Stomach (tissue), 9 donors: Measurements from ENCODE around the gene SECTM1. TPM values are rescaled to one million over a fixed set of nuclear protein-coding genes. Genes with fewer than 3 reads are reported as not detected.
"Not testable (repeated sequence)": the region's sequence is repeated elsewhere in the genome, so short reads cannot be mapped to it uniquely, and the experiment has no call there.

Source experiments
- DNase-seq, 2 donors: peaks; one replicate each; pipeline versions ENCODE4 v3.0.0 to v3.0.0-alpha.2; 2013 to 2019
- H3K27ac ChIP-seq, 5 donors: fragments of 200-600 bp in 4 of 5; sonication (generic) in 4 of 5; one replicate each; pipeline ENCODE4 v1.5.1; 2013 to 2019; ENCODE audit warnings: mild to moderate bottlenecking in 1 of 5, moderate library complexity in 1 of 5
- H3K27me3 ChIP-seq, 3 donors: fragments of 200-600 bp; sonication (generic); one replicate each; pipeline ENCODE4 v1.5.1; 2017 to 2019; ENCODE audit warnings: mixed run types in 1 of 3
- H3K36me3 ChIP-seq, 4 donors: fragments of 200-600 bp; sonication (generic); 1 replicate in 3 of 4; 2 replicates in 1 of 4; pipeline ENCODE4 v1.5.1; 2016 to 2019
- H3K4me1 ChIP-seq, 4 donors: fragments of 200-600 bp; sonication (generic); one replicate each; pipeline ENCODE4 v1.5.1; 2016 to 2019
- H3K4me3 ChIP-seq, 4 donors: fragments of 200-600 bp; sonication (generic) in 3 of 4; one replicate each; pipeline ENCODE4 v1.5.1; 2016 to 2019; ENCODE audit warnings: mild to moderate bottlenecking in 1 of 4
- H3K9me3 ChIP-seq, 4 donors: fragments of 200-600 bp; sonication (generic); one replicate each; pipeline ENCODE4 v1.5.1; 2016 to 2019
- EP300 ChIP-seq: sonication (generic); formaldehyde crosslinking; IDR thresholded peaks from one replicate; pipeline ENCODE4 v1.6.1; 2017; ENCODE audit warnings: antibody characterized with exemption
- POLR2A ChIP-seq, 4 donors: fragments of 450-650 bp; IDR thresholded peaks; one replicate each; pipeline ENCODE4 v1.6.1; 2016; ENCODE audit warnings: antibody characterized with exemption in 4 of 4, control low read depth in 2 of 4, mild to moderate bottlenecking in 1 of 4, moderate library complexity in 1 of 4
- POLR2AphosphoS5 ChIP-seq, 3 donors: sonication (generic); formaldehyde crosslinking; IDR thresholded peaks; one replicate each; pipeline ENCODE4 v1.6.1; 2016; ENCODE audit warnings: antibody characterized with exemption in 3 of 3
- WGBS, 5 donors: extraction: QIAGEN DNeasy Blood & Tissue Kit in 3 of 5; methylation state at CpG; one replicate each; pipeline versions ENCODE4 v1.1.5 to v1.1.7; 2013 to 2018; 5-methylcytosine and 5-hydroxymethylcytosine counted together
- intact Hi-C: fragments of 100-400 bp; cut with DNase I; formaldehyde crosslinking; loops from one replicate; pipeline ENCODE4 v1.15.1; 2023; ENCODE audit warnings: low total_unique reads
- polyA plus RNA-seq, 3 donors: library from polyadenylated mRNA; stranded (reverse); fragments of 200-250 nt; gene quantifications; one replicate each; pipeline ENCODE4 v1.2.3, GENCODE V29; 2013
- total RNA-seq, 5 donors: library from RNA; depleted of rRNA; stranded (reverse); fragments of >200 nt; gene quantifications; one replicate each; pipeline versions ENCODE4 v1.1.0 to v1.2.3, GENCODE V29; 2014 to 2016
- TF ChIP-seq, protein P1 (sequence below), 7 experiments: fragments of 450-650 bp in 4 of 7; fragments of 200-600 bp in 3 of 7; sonication (generic) in 3 of 7; IDR thresholded peaks; one replicate each; pipeline ENCODE4 v1.5.1; 2016 to 2019; ENCODE audit warnings: antibody characterized with exemption in 7 of 7, control low read depth in 2 of 7, mild to moderate bottlenecking in 1 of 7
- donor health status: healthy with polysubstance abuse.
- donor health status: Bipolar disorder and iron deficiency.
- donor health status: healthy.

Gene SECTM1
- total and polyA plus RNA-seq, 8 donors = 1.8 to 48.8 (median 9.8) TPM

DNA sequence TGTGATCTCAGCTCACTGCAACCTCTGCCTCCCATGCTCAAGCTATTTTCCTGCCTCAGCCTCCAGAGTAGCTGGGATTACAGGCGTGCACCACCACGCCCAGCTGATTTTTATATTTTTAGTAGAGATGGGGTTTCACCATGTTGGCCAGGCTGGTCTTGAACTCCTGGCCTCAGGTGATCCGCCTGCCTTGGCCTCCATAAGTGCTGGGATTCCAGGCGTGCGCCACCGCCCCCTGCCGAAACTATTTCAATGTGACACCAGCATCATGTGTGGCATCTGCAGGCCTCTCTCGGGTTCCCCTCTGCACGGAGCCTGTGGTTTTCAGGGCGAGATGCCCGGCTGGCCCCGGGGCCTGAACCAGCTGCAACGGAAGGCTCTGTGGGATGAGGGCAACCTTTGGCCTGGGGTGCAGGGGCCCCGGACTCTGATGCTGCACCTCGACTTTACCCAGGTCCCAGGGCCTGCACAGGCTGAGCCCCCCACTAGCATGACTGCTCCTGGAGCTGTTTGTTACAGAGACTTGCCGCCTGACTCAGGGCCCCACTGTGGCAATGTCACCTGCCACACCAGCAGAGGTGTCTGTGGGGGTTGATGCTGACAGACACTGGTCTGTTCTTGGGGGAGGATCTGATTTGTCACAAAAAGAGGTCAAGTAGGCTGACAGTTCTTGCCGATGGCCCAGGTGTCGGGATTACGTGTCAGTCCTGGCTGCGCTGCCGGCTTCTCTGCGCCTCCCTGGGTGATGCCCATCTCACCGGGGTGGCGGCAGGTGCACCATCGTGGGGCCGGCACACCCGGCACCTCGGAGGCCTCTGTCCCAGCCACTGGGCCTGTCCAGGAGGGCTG is 16.8 kb upstream of the SECTM1 start:
- Histone ChIP-seq H3K4me3 (no peak overlapping the region), H3K36me3 (no peaks in the 10 kb centered on the region), H3K27ac (no peak overlapping the region), H3K27me3 (peaks cover 0 to 36% (median 0%) of the 10 kb centered on the region in 3 donors), H3K4me1 (peaks cover 4 to 14% (median 9%) of the 10 kb centered on the region in 4 donors), H3K9me3 (no peaks in the 10 kb centered on the region)
- TF ChIP-seq POLR2A (IDR thresholded peaks at IDR 0.05) = no peak
- no peak for TF ChIP-seq EP300
- TF ChIP-seq POLR2AphosphoS5 (IDR thresholded peaks at IDR 0.05) = no peak
- TF ChIP-seq, protein P1, sequence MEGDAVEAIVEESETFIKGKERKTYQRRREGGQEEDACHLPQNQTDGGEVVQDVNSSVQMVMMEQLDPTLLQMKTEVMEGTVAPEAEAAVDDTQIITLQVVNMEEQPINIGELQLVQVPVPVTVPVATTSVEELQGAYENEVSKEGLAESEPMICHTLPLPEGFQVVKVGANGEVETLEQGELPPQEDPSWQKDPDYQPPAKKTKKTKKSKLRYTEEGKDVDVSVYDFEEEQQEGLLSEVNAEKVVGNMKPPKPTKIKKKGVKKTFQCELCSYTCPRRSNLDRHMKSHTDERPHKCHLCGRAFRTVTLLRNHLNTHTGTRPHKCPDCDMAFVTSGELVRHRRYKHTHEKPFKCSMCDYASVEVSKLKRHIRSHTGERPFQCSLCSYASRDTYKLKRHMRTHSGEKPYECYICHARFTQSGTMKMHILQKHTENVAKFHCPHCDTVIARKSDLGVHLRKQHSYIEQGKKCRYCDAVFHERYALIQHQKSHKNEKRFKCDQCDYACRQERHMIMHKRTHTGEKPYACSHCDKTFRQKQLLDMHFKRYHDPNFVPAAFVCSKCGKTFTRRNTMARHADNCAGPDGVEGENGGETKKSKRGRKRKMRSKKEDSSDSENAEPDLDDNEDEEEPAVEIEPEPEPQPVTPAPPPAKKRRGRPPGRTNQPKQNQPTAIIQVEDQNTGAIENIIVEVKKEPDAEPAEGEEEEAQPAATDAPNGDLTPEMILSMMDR (IDR thresholded peaks at IDR 0.05) = no peak
- intact Hi-C loops = loop anchor here (5.0 kb wide), 1 partner anchor 62 kb away; no protein-coding TSS in a partner anchor
- WGBS, 5 donors = 76 to 87% (median 86%) methylated on average over 21 to 28 of the region's 28 CpGs
- no peak for DNase-seq

DNA sequence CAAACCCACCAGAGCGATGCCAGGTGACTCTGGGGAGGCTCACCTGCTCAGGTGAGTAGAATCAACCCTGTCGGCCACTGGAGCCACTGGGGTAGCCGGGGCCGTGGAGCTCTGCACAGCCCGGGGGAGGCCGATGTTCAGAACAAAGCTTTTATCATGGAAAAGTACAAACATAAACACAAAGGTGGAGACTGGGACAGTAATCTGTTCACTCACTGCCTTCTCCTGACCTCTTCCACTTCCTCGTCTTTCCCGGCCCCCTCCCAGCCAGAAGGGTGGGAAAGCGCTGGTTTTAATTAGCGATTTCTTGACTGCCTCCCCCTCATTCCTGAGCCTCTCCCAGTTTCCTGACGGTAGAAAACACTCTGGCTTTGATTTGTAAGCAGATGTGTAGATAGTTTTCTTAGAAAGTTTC is 15.7 kb upstream of the SECTM1 start:
- intact Hi-C loops = no loop called here
- Histone ChIP-seq H3K27ac (no peak overlapping the region), H3K4me1 (peaks cover 0 to 19% (median 12%) of the 10 kb centered on the region in 4 donors), H3K4me3 (no peak overlapping the region), H3K27me3 (peaks cover 0 to 36% (median 0%) of the 10 kb centered on the region in 3 donors), H3K36me3 (no peaks in the 10 kb centered on the region), H3K9me3 (no peaks in the 10 kb centered on the region)
- 28 to 51% (median 44%) methylated on average over 11 of the region's 11 CpGs for WGBS, 5 donors
- DNase-seq = peak in 1 of 2 donors; percentile 56
- TF ChIP-seq POLR2A (IDR thresholded peaks at IDR 0.05) (no peak), POLR2AphosphoS5 (IDR thresholded peaks at IDR 0.05) (no peak)
- TF ChIP-seq, protein P1 (IDR thresholded peaks at IDR 0.05) = no peak

DNA sequence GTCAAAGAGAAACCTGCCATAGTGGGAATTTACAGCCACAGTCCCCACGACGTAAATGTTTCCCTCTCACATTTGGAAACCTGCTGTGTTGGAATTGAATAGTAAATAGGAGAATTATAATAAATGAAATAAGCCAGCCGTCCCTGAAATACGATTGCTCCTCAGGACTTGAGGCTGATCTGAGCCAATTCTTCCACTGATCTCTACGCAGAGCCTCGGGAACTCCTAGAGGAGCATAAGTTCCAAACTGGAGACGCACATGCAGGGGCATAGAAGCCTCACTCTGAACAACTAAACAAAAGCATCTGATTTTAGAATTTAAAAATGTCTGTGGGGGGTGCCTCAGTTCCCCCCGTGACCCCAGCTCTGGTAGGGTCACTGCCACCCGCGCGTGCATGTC is 15.3 kb upstream of the SECTM1 start:
- WGBS, 5 donors = 54 to 65% (median 61%) methylated on average over 11 of the region's 11 CpGs

DNA sequence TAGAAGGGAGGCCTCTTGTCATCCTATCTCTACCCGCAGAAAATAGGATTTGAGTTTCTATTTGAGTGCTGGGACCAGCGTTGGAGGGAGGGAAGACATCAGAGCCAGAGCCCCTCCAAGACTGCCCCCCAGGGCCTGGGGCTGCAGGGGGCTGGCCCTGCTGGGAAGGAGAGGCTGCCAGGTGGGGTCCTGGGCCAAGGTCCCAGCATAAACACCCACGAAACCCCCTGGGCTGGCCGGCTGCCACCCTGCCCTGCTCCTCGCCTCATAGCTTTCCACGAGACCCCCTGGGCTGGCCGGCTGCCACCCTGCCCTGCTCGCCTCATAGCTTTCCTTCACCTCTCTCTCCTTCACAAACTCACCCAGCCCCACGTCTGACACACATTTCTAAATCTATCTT is 14.9 kb upstream of the SECTM1 start:
- no peaks in the 10 kb centered on the region for H3K36me3 ChIP-seq
- intact Hi-C loops = no loop called here
- no peak overlapping the region for H3K4me3 ChIP-seq
- H3K27ac ChIP-seq = no peak overlapping the region
- WGBS, 5 donors = 64 to 74% (median 67%) methylated on average over 8 to 9 of the region's 9 CpGs
- peaks cover 0 to 33% (median 0%) of the 10 kb centered on the region in 3 donors for H3K27me3 ChIP-seq
- H3K4me1 ChIP-seq = peaks cover 0 to 19% (median 12%) of the 10 kb centered on the region in 4 donors
- TF ChIP-seq, protein P1 (IDR thresholded peaks at IDR 0.05) = no peak
- no peak for TF ChIP-seq EP300
- TF ChIP-seq POLR2AphosphoS5 (IDR thresholded peaks at IDR 0.05) = no peak
- no peak for TF ChIP-seq POLR2A (IDR thresholded peaks at IDR 0.05)
- no peak for DNase-seq
- no peaks in the 10 kb centered on the region for H3K9me3 ChIP-seq

More for the DNA sequence above, 15.3 kb upstream of the SECTM1 start:
- no peak for TF ChIP-seq POLR2A (IDR thresholded peaks at IDR 0.05)
- TF ChIP-seq POLR2AphosphoS5 (IDR thresholded peaks at IDR 0.05) = no peak
- no peak for TF ChIP-seq EP300
- TF ChIP-seq, protein P1 (IDR thresholded peaks at IDR 0.05) = no peak
- Histone ChIP-seq H3K4me1 (peaks cover 0 to 19% (median 12%) of the 10 kb centered on the region in 4 donors), H3K36me3 (no peaks in the 10 kb centered on the region), H3K27ac (no peak overlapping the region), H3K9me3 (no peaks in the 10 kb centered on the region), H3K27me3 (peaks cover 0 to 36% (median 0%) of the 10 kb centered on the region in 3 donors), H3K4me3 (no peak overlapping the region)
- intact Hi-C loops = no loop called here
- DNase-seq = no peak

DNA sequence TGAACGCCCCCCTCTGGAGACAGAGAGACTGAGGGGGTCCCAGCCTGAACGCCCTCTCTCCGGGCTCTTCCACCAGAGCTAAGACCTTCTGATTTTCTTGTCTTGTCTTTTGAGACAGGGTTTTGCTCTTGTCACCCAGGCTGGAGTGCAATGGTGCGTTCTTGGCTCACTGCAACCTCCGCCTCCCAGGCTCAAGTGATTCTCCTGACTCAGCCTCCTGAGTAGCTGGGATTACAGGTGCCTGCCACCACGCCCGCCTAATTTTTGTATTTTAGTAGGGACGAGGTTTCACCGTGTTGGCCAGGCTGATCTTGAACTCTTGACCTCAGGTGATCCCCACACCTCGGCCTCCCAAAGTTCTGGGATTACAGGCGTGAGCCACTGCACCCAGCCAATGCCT is 14.4 kb upstream of the SECTM1 start:
- H3K27ac ChIP-seq, H3K9me3 ChIP-seq, H3K36me3 ChIP-seq, H3K4me3 ChIP-seq, intact Hi-C loops, DNase-seq: not testable (repeated sequence)
- peaks cover 0 to 19% (median 12%) of the 10 kb centered on the region in 4 donors for H3K4me1 ChIP-seq
- WGBS, 5 donors = 78 to 84% (median 82%) methylated on average over 11 of the region's 11 CpGs
- H3K27me3 ChIP-seq = peaks cover 0 to 31% (median 0%) of the 10 kb centered on the region in 3 donors
